Suprapubic skin (tissue), 4 donors: ENCODE results near the gene STARD13.

Experiments used
- EP300 ChIP-seq: sonication (generic); formaldehyde crosslinking; IDR thresholded peaks from one replicate; pipeline ENCODE4 v1.6.1; 2017; ENCODE audit warnings: antibody characterized with exemption
- POLR2A ChIP-seq, 2 donors: fragments of 450-650 bp; IDR thresholded peaks; one replicate each; pipeline ENCODE4 v1.6.1; 2017; ENCODE audit warnings: antibody characterized with exemption in 2 of 2, mild to moderate bottlenecking in 2 of 2, moderate library complexity in 2 of 2
- POLR2AphosphoS5 ChIP-seq, 3 donors: sonication (generic); formaldehyde crosslinking; IDR thresholded peaks; one replicate each; pipeline ENCODE4 v1.6.1; 2017; ENCODE audit warnings: antibody characterized with exemption in 3 of 3
- TF ChIP-seq, protein P1 (sequence below), 2 donors: fragments of 200-600 bp in 1 of 2; fragments of 450-650 bp in 1 of 2; sonication (generic) in 1 of 2; IDR thresholded peaks; one replicate each; pipeline ENCODE4 v1.5.1; 2016 to 2019; ENCODE audit warnings: antibody characterized with exemption in 2 of 2, mild to moderate bottlenecking in 1 of 2, moderate library complexity in 1 of 2

DNA sequence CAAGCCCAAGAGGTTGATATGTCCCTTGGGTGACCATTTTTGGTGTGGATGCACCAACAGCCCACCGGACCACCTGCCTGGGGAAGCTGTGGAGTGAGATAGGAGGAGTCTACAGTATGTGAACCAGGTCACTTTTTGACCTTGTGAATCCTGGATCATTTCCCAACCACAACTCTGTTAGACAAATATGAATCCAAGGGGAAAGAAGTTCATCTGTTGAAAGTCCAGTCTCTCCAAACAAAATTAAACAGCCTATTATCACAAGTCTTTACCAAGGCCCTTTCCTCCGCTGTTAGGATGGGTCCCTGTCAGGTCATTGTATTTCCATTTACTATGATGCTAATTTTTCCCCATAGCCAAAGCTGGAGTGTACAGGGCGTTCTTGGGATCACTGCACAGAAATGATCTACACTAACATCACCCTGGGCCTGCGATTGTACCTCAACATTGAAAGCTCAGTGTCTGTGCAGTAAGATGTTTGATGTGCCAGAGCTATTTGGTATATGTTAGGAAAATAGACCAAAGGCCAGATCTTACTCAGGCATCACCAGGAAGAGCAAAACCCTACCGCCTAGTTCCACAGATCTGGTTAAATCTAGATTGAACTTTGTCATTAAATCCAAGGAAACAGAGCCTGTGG lies 117.1 kb downstream of the STARD13 start:
- TF ChIP-seq, protein P1, sequence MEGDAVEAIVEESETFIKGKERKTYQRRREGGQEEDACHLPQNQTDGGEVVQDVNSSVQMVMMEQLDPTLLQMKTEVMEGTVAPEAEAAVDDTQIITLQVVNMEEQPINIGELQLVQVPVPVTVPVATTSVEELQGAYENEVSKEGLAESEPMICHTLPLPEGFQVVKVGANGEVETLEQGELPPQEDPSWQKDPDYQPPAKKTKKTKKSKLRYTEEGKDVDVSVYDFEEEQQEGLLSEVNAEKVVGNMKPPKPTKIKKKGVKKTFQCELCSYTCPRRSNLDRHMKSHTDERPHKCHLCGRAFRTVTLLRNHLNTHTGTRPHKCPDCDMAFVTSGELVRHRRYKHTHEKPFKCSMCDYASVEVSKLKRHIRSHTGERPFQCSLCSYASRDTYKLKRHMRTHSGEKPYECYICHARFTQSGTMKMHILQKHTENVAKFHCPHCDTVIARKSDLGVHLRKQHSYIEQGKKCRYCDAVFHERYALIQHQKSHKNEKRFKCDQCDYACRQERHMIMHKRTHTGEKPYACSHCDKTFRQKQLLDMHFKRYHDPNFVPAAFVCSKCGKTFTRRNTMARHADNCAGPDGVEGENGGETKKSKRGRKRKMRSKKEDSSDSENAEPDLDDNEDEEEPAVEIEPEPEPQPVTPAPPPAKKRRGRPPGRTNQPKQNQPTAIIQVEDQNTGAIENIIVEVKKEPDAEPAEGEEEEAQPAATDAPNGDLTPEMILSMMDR (IDR thresholded peaks at IDR 0.05): no peak
- TF ChIP-seq EP300 (no peak), POLR2A (IDR thresholded peaks at IDR 0.05) (no peak), POLR2AphosphoS5 (IDR thresholded peaks at IDR 0.05) (no peak)
